HEK293 (cell line): ENCODE data around the gene SLC7A11.

Source experiments
- CTCF ChIA-PET: fragments of 350-600 bp; formaldehyde crosslinking; extraction: SDS; loops from one replicate; lab custom pipeline; 2021; ENCODE audit warnings: antibody characterized with exemption; lab: Yijun Ruan, JAX
- POLR2A ChIA-PET: fragments of 300-600 bp; formaldehyde crosslinking; extraction: SDS; loops from one replicate; lab custom pipeline; 2020; ENCODE audit warnings: antibody characterized with exemption, inconsistent platforms; lab: Yijun Ruan, JAX
- H3K27ac ChIP-seq: fragments of 200-500 bp; sonication (Bioruptor generic); 2 replicates; pipeline ENCODE4 v1.5.1; 2014; ENCODE audit warnings: low read depth, low read length, control low read depth, inconsistent platforms; ENCODE audit errors: extremely low read depth
- H3K36me3 ChIP-seq, 2 experiments: fragments of 200-500 bp in 1 of 2; sonication (Bioruptor generic) in 1 of 2; 1 replicate in 1 of 2; 2 replicates in 1 of 2; pipeline ENCODE4 v1.5.1; 2014 to 2017; ENCODE audit warnings: inconsistent platforms in 2 of 2, low read length in 2 of 2; ENCODE audit not compliant: control insufficient read depth in 2 of 2, insufficient read depth in 1 of 2
- H3K4me1 ChIP-seq: fragments of 200-500 bp; sonication (Bioruptor generic); 2 replicates; pipeline ENCODE4 v1.5.1; 2014; ENCODE audit warnings: mild to moderate bottlenecking, low read length, inconsistent platforms; ENCODE audit not compliant: control insufficient read depth, insufficient read depth
- H3K4me3 ChIP-seq: 2 replicates; pipeline ENCODE4 v1.5.1; 2011; ENCODE audit warnings: low read depth, mild to moderate bottlenecking, control low read depth, low read length, moderate library complexity
- H3K9me3 ChIP-seq: fragments of 200-500 bp; sonication (Bioruptor generic); 2 replicates; pipeline ENCODE4 v1.5.1; 2014; ENCODE audit warnings: low read depth, low read length, inconsistent platforms; ENCODE audit not compliant: control insufficient read depth, insufficient read depth
- HOXC10 ChIP-seq: sonication (generic); formaldehyde crosslinking; IDR thresholded peaks from 2 replicates; pipeline ENCODE4 v1.8.1; 2023; ENCODE audit warnings: mild to moderate bottlenecking, missing genetic modification reagents
- KLF7 ChIP-seq: fragments of 450-650 bp; formaldehyde crosslinking; IDR thresholded peaks from 2 replicates; pipeline ENCODE4 v1.5.1; 2016; ENCODE audit warnings: missing biosample characterization, missing genetic modification characterization, borderline replicate concordance
- KLF8 ChIP-seq: fragments of 450-650 bp; formaldehyde crosslinking; IDR thresholded peaks from 2 replicates; pipeline ENCODE4 v1.5.1; 2016; ENCODE audit warnings: missing biosample characterization, missing genetic modification characterization
- ZNF292 ChIP-seq: fragments of 450-650 bp; formaldehyde crosslinking; IDR thresholded peaks from 2 replicates; pipeline ENCODE4 v1.5.1; 2016; ENCODE audit warnings: low read depth, missing biosample characterization, missing genetic modification characterization, borderline replicate concordance
- ZNF37A ChIP-seq: fragments of 450-650 bp; IDR thresholded peaks from 2 replicates; pipeline ENCODE4 v1.5.1; 2018; ENCODE audit warnings: missing biosample characterization, missing genetic modification characterization
- ZNF529 ChIP-seq: fragments of 450-650 bp; formaldehyde crosslinking; IDR thresholded peaks from 2 replicates; pipeline ENCODE4 v1.5.1; 2017; ENCODE audit warnings: missing genetic modification characterization, missing biosample characterization; ENCODE audit not compliant: insufficient replicate concordance
- ZNF585B ChIP-seq: fragments of 450-650 bp; formaldehyde crosslinking; IDR thresholded peaks from 2 replicates; pipeline ENCODE4 v1.5.1; 2016; ENCODE audit warnings: missing biosample characterization, missing genetic modification characterization
- ZNF626 ChIP-seq: fragments of 450-650 bp; sonication (Bioruptor Pico); formaldehyde crosslinking; IDR thresholded peaks from 2 replicates; pipeline ENCODE4 v1.5.1; 2018; ENCODE audit warnings: missing biosample characterization, missing genetic modification characterization, inconsistent platforms
- ZNF670 ChIP-seq: fragments of 450-650 bp; formaldehyde crosslinking; IDR thresholded peaks from 2 replicates; pipeline ENCODE4 v1.5.1; 2016; ENCODE audit warnings: missing biosample characterization, missing genetic modification characterization, low read depth
- TF ChIP-seq, protein P1 (sequence below): fragments of 450-650 bp; formaldehyde crosslinking; IDR thresholded peaks from 2 replicates; pipeline ENCODE4 v1.5.1; 2016; ENCODE audit warnings: missing biosample characterization, missing genetic modification characterization
- TF ChIP-seq, protein P2 (sequence below): fragments of 450-650 bp; formaldehyde crosslinking; IDR thresholded peaks from 2 replicates; pipeline ENCODE4; 2016; ENCODE audit warnings: missing biosample characterization, missing genetic modification characterization
- TF ChIP-seq, protein P3 (sequence below): fragments of 450-650 bp; formaldehyde crosslinking; IDR thresholded peaks from 2 replicates; pipeline ENCODE4 v1.5.1; 2016; ENCODE audit warnings: missing biosample characterization, missing genetic modification characterization
- TF ChIP-seq, protein P4 (sequence below): fragments of 450-650 bp; formaldehyde crosslinking; conservative IDR thresholded peaks from 2 replicates; pipeline ENCODE4 v1.5.1; 2016; ENCODE audit warnings: low read depth, missing biosample characterization, missing genetic modification characterization
- TF ChIP-seq, protein P5 (sequence below): fragments of 450-650 bp; formaldehyde crosslinking; IDR thresholded peaks from 2 replicates; pipeline ENCODE4 v1.5.1; 2016; ENCODE audit warnings: missing biosample characterization, missing genetic modification characterization
- TF ChIP-seq, protein P6 (sequence below): fragments of 450-650 bp; formaldehyde crosslinking; IDR thresholded peaks from 2 replicates; pipeline ENCODE4 v1.5.0; 2017; ENCODE audit warnings: missing biosample characterization, missing genetic modification characterization, borderline replicate concordance

Gene SLC7A11

DNA sequence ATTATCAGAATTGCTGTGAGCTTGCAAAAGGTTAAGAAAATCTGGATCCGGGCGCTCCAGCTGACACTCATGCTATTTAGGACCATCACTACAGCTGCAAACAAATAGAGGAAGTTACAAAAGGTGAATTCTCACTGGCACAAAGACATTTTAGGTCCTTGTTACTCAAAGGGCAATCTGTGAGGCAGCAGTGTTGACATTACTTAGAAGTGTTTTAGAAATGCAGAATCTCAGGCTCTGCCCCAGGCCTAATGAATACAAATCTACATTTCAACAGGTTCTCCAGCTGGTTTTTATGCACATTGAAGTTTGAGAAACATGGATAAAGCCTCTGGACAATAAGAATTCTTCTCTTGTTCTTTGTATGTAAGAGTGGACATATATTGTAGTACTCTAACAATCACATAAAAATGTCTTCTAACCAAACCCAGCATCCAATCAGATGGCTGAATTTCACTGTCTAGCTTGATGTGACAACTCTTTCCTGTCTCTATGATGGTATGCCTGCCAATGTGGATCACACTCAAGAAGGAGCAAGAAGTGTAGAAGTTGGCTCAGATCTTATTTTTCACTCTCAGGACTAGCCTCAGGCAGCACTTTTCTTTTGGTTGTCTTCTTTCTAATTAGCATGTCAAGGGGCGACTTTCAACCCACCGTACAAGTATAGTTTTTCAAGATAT, 18.8 kb downstream of the SLC7A11 start (continued):
- TF ChIP-seq, protein P1, sequence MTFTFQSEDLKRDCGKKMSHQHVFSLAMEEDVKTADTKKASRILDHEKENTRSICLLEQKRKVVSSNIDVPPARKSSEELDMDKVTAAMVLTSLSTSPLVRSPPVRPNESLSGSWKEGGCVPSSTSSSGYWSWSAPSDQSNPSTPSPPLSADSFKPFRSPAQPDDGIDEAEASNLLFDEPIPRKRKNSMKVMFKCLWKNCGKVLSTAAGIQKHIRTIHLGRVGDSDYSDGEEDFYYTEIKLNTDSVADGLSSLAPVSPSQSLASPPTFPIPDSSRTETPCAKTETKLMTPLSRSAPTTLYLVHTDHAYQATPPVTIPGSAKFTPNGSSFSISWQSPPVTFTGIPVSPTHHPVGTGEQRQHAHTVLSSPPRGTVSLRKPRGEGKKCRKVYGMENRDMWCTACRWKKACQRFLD (tag by site-specific recombination) = no peak

DNA sequence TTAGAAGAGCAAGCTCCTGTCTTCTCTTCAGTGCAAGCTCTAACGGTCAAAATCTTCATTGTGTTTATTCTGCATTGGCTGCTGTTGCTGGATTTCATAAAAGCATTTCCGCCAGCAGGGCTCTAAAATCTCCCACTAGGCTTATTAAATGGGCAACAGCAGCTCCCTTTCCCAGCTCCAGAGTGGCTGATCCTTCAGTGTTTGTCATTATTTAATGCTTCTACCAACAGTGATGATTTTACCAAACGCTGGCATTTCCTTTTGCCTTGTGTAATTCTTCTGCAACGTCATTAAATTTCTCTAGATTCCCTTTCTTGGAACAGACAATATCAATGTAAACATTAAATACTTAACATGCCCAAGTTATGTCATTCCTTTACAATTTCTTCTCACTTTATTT, 20.1 kb downstream of the SLC7A11 start:
- H3K9me3 ChIP-seq = no peaks in the 10 kb centered on the region
- TF ChIP-seq, protein P2, sequence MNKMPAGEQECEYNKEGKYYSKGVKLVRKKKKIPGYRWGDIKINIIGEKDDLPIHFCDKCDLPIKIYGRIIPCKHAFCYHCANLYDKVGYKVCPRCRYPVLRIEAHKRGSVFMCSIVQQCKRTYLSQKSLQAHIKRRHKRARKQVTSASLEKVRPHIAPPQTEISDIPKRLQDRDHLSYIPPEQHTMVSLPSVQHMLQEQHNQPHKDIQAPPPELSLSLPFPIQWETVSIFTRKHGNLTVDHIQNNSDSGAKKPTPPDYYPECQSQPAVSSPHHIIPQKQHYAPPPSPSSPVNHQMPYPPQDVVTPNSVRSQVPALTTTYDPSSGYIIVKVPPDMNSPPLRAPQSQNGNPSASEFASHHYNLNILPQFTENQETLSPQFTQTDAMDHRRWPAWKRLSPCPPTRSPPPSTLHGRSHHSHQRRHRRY (tag by site-specific recombination) = no peak
- TF ChIP-seq, protein P3, sequence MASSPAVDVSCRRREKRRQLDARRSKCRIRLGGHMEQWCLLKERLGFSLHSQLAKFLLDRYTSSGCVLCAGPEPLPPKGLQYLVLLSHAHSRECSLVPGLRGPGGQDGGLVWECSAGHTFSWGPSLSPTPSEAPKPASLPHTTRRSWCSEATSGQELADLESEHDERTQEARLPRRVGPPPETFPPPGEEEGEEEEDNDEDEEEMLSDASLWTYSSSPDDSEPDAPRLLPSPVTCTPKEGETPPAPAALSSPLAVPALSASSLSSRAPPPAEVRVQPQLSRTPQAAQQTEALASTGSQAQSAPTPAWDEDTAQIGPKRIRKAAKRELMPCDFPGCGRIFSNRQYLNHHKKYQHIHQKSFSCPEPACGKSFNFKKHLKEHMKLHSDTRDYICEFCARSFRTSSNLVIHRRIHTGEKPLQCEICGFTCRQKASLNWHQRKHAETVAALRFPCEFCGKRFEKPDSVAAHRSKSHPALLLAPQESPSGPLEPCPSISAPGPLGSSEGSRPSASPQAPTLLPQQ (tag by site-specific recombination) = 0 out of 2 replicates have a peak, but pooled peaks have one; percentile 19
- H3K27ac ChIP-seq = no peak overlapping the region
- ChIA-PET POLR2A (no interaction called here), CTCF (no interaction called here)
- H3K4me1 ChIP-seq = no peaks in the 10 kb centered on the region
- no peak overlapping the region for H3K4me3 ChIP-seq
- H3K36me3 ChIP-seq = peaks cover 0 to 8% of the 10 kb centered on the region in 2 experiments; a peak in 1 of 3 replicates

DNA sequence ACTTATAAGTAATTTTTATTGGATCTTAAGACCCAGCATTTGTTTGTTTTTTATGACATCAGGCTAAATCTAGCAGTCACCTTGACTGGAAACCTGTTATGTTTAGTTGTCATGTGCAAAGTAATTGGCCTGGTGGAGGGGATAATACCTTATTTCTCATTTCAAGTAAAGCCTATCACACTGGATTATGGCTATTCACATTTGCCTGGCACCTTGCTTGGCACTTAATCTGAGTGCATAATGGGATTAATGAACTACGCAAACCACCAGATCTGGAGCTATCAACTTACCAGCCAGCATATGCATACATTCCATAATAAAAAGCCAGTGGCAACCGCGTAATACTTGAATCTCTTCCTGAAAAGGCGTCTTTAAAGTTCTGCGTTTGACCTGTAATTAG, 23.2 kb downstream of the SLC7A11 start:
- Histone ChIP-seq H3K4me3 (no peak overlapping the region), H3K27ac (no peak overlapping the region), H3K36me3 (peaks cover 0 to 10% of the 10 kb centered on the region in 2 experiments; a peak in 1 of 3 replicates), H3K4me1 (no peaks in the 10 kb centered on the region), H3K9me3 (no peaks in the 10 kb centered on the region)
- POLR2A ChIA-PET = no interaction called here
- CTCF ChIA-PET = no interaction called here
- TF ChIP-seq KLF8 = no peak
- no peak for TF ChIP-seq ZNF585B
- TF ChIP-seq, protein P4, sequence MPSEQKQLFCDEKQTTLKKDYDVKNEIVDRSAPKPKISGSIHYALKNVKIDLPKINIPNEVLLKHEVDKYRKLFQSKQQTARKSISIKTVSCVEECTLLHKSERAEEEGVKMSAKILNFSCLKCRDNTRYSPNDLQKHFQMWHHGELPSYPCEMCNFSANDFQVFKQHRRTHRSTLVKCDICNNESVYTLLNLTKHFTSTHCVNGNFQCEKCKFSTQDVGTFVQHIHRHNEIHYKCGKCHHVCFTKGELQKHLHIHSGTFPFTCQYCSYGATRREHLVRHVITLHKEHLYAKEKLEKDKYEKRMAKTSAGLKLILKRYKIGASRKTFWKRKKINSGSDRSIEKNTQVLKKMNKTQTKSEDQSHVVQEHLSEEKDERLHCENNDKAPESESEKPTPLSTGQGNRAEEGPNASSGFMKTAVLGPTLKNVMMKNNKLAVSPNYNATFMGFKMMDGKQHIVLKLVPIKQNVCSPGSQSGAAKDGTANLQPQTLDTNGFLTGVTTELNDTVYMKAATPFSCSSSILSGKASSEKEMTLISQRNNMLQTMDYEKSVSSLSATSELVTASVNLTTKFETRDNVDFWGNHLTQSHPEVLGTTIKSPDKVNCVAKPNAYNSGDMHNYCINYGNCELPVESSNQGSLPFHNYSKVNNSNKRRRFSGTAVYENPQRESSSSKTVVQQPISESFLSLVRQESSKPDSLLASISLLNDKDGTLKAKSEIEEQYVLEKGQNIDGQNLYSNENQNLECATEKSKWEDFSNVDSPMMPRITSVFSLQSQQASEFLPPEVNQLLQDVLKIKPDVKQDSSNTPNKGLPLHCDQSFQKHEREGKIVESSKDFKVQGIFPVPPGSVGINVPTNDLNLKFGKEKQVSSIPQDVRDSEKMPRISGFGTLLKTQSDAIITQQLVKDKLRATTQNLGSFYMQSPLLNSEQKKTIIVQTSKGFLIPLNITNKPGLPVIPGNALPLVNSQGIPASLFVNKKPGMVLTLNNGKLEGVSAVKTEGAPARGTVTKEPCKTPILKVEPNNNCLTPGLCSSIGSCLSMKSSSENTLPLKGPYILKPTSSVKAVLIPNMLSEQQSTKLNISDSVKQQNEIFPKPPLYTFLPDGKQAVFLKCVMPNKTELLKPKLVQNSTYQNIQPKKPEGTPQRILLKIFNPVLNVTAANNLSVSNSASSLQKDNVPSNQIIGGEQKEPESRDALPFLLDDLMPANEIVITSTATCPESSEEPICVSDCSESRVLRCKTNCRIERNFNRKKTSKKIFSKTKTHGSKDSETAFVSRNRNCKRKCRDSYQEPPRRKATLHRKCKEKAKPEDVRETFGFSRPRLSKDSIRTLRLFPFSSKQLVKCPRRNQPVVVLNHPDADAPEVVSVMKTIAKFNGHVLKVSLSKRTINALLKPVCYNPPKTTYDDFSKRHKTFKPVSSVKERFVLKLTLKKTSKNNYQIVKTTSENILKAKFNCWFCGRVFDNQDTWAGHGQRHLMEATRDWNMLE = no peak
- TF ChIP-seq, protein P2 (tag by site-specific recombination) = no peak
- TF ChIP-seq ZNF670 (tag by site-specific recombination) = no peak
- TF ChIP-seq KLF7 (tag by site-specific recombination) = no peak
- TF ChIP-seq, protein P5, sequence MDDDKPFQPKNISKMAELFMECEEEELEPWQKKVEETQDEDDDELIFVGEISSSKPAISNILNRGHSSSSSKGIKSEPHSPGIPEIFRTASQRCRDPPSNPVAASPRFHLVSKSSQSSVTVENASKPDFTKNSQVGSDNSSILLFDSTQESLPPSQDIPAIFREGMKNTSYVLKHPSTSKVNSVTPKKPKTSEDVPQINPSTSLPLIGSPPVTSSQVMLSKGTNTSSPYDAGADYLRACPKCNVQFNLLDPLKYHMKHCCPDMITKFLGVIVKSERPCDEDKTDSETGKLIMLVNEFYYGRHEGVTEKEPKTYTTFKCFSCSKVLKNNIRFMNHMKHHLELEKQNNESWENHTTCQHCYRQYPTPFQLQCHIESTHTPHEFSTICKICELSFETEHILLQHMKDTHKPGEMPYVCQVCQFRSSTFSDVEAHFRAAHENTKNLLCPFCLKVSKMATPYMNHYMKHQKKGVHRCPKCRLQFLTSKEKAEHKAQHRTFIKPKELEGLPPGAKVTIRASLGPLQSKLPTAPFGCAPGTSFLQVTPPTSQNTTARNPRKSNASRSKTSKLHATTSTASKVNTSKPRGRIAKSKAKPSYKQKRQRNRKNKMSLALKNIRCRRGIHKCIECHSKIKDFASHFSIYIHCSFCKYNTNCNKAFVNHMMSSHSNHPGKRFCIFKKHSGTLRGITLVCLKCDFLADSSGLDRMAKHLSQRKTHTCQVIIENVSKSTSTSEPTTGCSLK (tag by site-specific recombination) = no peak
- TF ChIP-seq ZNF37A (tag by site-specific recombination) = no peak
- no peak for TF ChIP-seq ZNF292 (tag by site-specific recombination)
- no peak for TF ChIP-seq ZNF626 (tag by site-specific recombination)
- TF ChIP-seq HOXC10 (CRISPR knock-in tag) = no peak
- no peak for TF ChIP-seq ZNF529 (tag by site-specific recombination)
- TF ChIP-seq, protein P6, sequence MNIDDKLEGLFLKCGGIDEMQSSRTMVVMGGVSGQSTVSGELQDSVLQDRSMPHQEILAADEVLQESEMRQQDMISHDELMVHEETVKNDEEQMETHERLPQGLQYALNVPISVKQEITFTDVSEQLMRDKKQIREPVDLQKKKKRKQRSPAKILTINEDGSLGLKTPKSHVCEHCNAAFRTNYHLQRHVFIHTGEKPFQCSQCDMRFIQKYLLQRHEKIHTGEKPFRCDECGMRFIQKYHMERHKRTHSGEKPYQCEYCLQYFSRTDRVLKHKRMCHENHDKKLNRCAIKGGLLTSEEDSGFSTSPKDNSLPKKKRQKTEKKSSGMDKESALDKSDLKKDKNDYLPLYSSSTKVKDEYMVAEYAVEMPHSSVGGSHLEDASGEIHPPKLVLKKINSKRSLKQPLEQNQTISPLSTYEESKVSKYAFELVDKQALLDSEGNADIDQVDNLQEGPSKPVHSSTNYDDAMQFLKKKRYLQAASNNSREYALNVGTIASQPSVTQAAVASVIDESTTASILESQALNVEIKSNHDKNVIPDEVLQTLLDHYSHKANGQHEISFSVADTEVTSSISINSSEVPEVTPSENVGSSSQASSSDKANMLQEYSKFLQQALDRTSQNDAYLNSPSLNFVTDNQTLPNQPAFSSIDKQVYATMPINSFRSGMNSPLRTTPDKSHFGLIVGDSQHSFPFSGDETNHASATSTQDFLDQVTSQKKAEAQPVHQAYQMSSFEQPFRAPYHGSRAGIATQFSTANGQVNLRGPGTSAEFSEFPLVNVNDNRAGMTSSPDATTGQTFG = no peak
